OCI-LY3 (cell line): Measurements from ENCODE around the gene SRPX.

ENCODE experiments used
- CTCF ChIP-seq: fragments of 200-600, 300-600 bp; sonication (generic); IDR thresholded peaks from 2 replicates; pipeline ENCODE4 v1.5.1; 2014; ENCODE audit warnings: antibody characterized with exemption, low read length, low read depth
- EZH2phosphoT487 ChIP-seq: fragments of 200-600 bp; shearing (Covaris generic); IDR thresholded peaks from 2 replicates; pipeline ENCODE4 v1.6.1; 2018; ENCODE audit warnings: antibody characterized with exemption, mixed run types, low read depth

- no peak for TF ChIP-seq CTCF
- TF ChIP-seq EZH2phosphoT487 = no peak
Observed at GRCh38 chrX:38224160-38224559, 3.5 kb upstream of the SRPX start.
